HepG2 (cell line): Measurements from ENCODE around the gene FAM81A. TPM values are rescaled to one million over a fixed set of nuclear protein-coding genes. Genes with fewer than 3 reads are reported as not detected.

Experiments used
- BATF2 ChIP-seq: sonication (generic); formaldehyde crosslinking; IDR thresholded peaks from 2 replicates; pipeline ENCODE4 v1.8.0; 2022; ENCODE audit warnings: mild to moderate bottlenecking, missing genetic modification reagents, moderate library complexity
- HNF1A ChIP-seq, 2 experiments: sonication (generic) in 1 of 2; formaldehyde crosslinking in 1 of 2; IDR thresholded peaks; 2 replicates each; pipeline versions ENCODE4 v1.4.0 to v1.6.1; 2016 to 2020; ENCODE audit warnings: borderline replicate concordance in 1 of 2, low read depth in 1 of 2, mild to moderate bottlenecking in 1 of 2, missing genetic modification reagents in 1 of 2
- KLF15 ChIP-seq: sonication (generic); formaldehyde crosslinking; IDR thresholded peaks from 2 replicates; pipeline ENCODE4 v1.8.1; 2023; ENCODE audit warnings: borderline replicate concordance, mild to moderate bottlenecking, inconsistent platforms, missing genetic modification reagents, mixed read lengths
- PAX8 ChIP-seq: sonication (generic); formaldehyde crosslinking; IDR thresholded peaks from 2 replicates; pipeline ENCODE4 v1.8.0; 2022; ENCODE audit warnings: mild to moderate bottlenecking, missing genetic modification reagents, borderline replicate concordance
- PBX2 ChIP-seq: IDR thresholded peaks from 2 replicates; pipeline ENCODE4 v1.6.1; 2016; ENCODE audit warnings: control low read depth
- RELA ChIP-seq: sonication (generic); formaldehyde crosslinking; IDR thresholded peaks from 2 replicates; pipeline ENCODE4 v1.4.0; 2020; ENCODE audit warnings: missing genetic modification reagents
- TEAD3 ChIP-seq: optimal IDR thresholded peaks from 2 replicates; pipeline ENCODE3; 2016; ENCODE audit warnings: borderline replicate concordance
- XRCC5 ChIP-seq: fragments of 200-400 bp; formaldehyde crosslinking; optimal IDR thresholded peaks from 2 replicates; pipeline ENCODE3; 2017; ENCODE audit warnings: mild to moderate bottlenecking, low read length
- ZBTB10 ChIP-seq: sonication (generic); formaldehyde crosslinking; IDR thresholded peaks from 2 replicates; pipeline ENCODE4 v1.4.0; 2020; ENCODE audit warnings: missing genetic modification reagents, borderline replicate concordance
- ZNF280D ChIP-seq: sonication (generic); formaldehyde crosslinking; IDR thresholded peaks from 2 replicates; pipeline ENCODE4 v1.5.1; 2020; ENCODE audit warnings: mild to moderate bottlenecking, missing genetic modification reagents
- ZNF292 ChIP-seq: sonication (generic); formaldehyde crosslinking; IDR thresholded peaks from 2 replicates; pipeline ENCODE4 v1.8.1; 2022; ENCODE audit warnings: mild to moderate bottlenecking, low read depth, missing genetic modification reagents, borderline replicate concordance
- ZNF512 ChIP-seq: sonication (generic); formaldehyde crosslinking; IDR thresholded peaks from 2 replicates; pipeline ENCODE4 v1.4.0; 2020; ENCODE audit warnings: mild to moderate bottlenecking, missing genetic modification reagents
- ZNF792 ChIP-seq: IDR thresholded peaks from 2 replicates; pipeline ENCODE4 v1.6.1; 2016
- polyA plus RNA-seq, 8 experiments: library from polyadenylated mRNA; depleted of rRNA in 3 of 8; stranded (reverse) in 7 of 8; unstranded in 1 of 8; fragments of >200 nt; fragmentation: Illumina TruSeq in 4 of 8; extraction: Trizol in 4 of 8; gene quantifications; 2 replicates each; pipeline versions ENCODE4 v1.2.1 to v1.2.3, GENCODE V29; 2011 to 2016; ENCODE audit warnings: low read depth in 4 of 8, missing spikeins in 1 of 8, mixed read lengths in 1 of 8; ENCODE audit not compliant: insufficient read depth in 1 of 8
- total RNA-seq, 5 experiments: library from RNA; depleted of rRNA; stranded (reverse); fragments of >200 nt; fragmentation: Illumina TruSeq; extraction: Trizol; gene quantifications; 2 replicates each; pipeline ENCODE4 v1.2.3, GENCODE V29; 2016; ENCODE audit warnings: low read depth in 1 of 5

Gene FAM81A
- total and polyA plus RNA-seq, 2 of the 13 experiments (the other 11 are each of a cell fraction or from before 2014, with no cell fraction given): 0.09 TPM; not detected in 1

- TF ChIP-seq ZNF280D (CRISPR knock-in tag) (peak; percentile 89), BATF2 (CRISPR knock-in tag) (no peak), PBX2 (CRISPR knock-in tag) (no peak), RELA (CRISPR knock-in tag) (no peak), HNF1A (IDR thresholded peaks at IDR 0.05; ENCODE audit: low read depth) (peak; percentile 90), HNF1A (CRISPR knock-in tag; IDR thresholded peaks at IDR 0.05; ENCODE audit: borderline replicate concordance) (peak; percentile 95), ZNF792 (CRISPR knock-in tag) (peak; percentile 66; the same call in 1 of the 2 replicates), ZNF292 (CRISPR knock-in tag) (peak; percentile 56; the same call in 1 of the 2 replicates), ZNF512 (CRISPR knock-in tag) (no peak), PAX8 (no peak), TEAD3 (peak; percentile 97), KLF15 (CRISPR knock-in tag) (no peak), XRCC5 (no peak), ZBTB10 (peak; percentile 97)
These were observed 116.1 kb downstream of the FAM81A start (continued) for GRCh38 chr15:59553879-59554735.
